ENCODE results near the gene CLNK.
"Not testable (repeated sequence)": the region's sequence is repeated elsewhere in the genome, so short reads cannot be mapped to it uniquely, and the experiment has no call there.

CLNK gene

DNA sequence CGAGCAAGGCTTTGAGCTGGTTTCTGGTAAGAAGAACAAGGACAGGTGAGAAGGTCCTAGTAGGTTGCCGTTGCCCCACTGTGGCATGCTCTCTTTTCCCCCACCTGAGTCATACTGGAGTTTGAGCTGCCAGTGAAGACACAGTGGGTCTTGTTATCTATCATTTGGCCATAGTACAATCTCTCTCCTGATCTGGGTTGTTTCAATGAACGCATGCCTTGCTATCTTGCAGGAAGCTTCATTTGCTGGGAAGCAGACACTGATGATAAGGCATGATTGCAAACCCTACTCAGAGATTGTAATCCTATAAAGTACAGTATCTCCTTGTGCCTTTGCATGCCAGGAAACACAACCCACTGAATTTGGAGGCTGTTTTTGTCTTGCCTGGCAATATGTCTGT, 77.4 kb downstream of the CLNK start:
- DNase-seq: no peak

DNA sequence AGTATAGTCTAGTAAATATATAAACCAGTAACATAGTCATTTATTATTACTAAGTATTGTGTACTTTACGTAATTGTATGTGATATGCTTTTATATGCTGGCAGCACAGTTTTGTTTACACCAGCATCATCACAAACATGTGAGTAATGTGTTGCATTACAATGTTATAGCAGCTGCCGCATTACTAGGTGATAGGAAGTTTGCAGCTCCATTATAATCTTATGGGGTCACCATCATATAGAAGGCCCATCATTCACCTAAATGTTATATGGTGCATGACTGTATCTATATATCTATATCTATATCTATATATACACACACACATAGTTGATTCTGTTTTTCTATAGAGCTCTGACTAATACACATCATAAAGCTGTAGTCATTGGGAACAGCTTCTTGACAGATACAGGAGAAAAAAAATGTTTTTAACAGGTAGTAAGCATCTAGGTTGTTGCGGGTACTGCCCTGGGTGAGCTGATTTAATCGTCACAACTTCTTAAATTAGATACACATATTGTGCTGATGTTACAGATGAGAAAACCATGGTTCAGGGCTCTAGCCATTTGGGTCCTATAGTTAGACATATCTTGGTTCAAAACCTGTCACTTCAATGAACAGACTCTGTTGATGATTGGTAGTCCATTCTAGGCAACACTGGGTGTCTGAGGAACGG, 77.9 kb downstream of the CLNK start:
- DNase-seq: no peak

DNA sequence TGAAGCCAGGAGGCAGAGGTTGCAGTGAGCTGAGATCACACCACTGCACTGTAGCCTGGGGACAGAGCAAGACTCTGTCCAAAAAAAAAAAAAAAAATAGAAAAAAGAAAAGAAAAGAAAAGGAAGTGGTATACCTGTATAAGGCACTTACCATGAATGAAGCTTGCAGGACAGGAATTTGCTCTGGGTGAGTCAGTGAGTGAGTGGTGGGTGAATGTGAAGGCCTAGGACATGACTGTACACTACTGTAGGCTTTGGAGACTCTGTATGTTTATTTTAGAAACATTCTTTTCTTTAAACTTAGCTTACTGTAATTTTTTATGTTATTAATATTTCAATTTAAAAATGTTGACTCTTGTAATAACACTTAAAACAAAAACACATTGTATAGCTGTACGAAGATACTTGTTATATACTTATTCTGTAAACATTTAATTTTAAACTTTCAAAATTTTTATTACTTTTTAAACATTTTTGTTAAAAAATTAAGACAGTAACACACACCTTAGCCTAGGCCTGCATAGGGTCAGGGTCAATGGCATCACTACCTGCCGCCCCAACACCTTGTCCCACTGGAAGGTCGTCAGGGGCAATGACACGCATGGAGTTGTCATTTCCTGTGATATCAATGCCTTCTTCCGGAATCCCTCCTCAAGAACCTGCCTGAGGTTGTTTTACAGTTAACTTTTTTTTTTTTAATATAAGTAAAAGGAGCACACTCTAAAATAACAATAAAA, 78.7 kb downstream of the CLNK start:
- no peak for DNase-seq

DNA sequence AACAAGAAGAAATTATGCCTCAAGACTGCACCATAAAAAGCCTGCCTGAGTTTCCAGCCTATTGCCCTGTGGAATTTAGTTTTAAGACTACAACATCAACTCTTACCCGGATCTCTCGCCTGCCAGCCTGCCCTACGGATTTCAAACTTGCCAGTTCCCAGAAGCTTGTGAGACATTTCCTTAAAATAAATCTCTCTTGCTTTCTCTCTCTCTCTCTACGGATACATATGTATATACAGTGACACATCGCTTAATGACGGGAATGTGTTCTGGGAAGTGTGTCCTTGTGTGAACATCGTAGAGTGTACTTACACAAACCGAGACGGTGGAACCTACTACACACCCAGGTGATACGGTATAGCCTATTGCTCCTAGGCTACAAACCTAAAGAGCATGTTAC, 79.5 kb downstream of the CLNK start:
- no peak for DNase-seq

DNA sequence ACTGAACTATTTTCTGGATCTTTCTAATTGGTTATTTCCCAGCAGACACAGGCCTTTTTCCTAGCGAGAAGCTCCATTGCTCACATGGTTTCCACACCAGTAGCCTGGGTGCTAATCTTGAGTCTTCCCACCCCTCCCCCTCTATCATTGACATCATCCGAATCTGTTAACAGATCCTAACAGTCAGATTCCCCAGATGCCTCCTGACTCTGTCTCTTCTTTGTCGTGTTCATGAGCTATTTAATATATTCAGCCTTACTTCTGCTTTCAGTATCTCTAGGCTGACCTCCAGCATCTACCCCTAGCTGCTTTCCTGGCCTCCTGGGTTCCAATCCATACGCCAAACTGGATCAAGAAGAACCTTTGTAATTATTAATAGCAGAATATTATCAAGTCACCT, 85.0 kb downstream of the CLNK start:
- no peak for DNase-seq

DNA sequence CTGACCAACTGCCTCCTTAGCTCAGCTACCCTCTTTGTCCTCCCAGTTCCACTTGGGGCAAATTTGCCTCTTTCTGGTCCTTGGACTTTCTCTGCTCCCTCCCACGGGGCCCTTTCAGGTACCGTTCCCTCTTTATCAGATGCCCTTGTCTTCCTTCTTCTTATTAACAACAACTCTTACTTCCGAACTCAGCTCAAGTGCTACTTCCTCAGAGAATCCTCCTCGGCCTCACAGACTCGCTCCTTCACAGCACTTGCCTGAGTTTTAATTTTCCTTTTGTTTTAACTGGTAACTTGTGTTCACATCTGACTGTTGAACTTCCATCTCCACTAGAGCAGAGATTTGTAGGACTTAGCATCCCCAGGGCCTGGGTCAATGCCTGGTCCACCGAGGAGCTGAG, 85.7 kb downstream of the CLNK start:
- DNase-seq: no peak

DNA sequence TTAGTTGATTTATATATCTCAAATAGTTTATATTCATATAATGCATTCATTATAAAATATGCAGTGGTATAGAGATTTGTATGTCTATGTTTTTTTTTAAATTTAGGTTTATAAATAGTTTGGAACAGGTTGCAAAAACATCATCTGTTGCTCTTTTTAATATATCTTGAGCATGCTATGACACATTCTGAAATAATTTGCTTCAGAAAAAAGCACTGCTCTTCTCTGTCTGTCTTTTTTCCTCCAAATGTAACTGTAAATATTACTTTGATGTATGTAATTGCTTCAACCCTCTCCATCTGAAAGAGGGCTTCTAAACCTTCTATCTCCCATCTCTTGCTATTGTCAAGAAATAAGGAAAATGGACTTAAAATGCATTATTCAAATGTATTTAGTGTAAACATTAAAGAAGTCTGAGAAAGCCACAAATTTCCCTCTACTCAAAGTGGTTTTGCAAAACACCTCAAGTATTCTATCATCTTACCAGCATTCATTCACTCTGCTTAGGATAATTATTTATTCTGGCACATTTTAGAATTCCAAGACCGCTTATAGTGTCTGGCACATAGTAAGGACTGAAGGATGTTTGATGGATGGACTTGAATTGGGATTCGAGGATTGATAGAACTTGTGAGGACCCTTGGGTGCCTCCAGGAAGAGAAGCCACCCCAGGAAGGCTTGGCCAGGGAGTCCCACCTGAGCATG, 87.8 kb downstream of the CLNK start:
- no peak for DNase-seq

DNA sequence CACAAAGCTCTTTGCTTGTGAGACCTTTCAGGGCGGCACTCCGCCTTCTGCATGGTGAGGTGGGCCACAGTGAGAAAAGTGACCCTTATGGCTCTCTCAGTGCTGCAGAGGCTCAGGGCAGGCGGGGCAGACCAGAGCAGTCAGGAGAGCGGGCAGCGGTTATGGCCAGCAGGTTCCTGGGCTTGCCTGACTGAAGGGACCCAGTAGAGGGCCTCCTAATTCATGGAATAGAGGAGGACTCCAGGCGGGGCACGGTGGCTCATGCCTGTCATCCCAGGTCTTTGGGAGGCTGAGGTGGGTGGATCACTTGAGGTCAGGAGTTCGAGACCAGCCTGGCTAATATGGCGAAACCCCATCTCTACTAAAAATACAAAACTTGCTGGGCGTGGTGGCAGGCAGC, 91.4 kb downstream of the CLNK start:
- DNase-seq: no peak

DNA sequence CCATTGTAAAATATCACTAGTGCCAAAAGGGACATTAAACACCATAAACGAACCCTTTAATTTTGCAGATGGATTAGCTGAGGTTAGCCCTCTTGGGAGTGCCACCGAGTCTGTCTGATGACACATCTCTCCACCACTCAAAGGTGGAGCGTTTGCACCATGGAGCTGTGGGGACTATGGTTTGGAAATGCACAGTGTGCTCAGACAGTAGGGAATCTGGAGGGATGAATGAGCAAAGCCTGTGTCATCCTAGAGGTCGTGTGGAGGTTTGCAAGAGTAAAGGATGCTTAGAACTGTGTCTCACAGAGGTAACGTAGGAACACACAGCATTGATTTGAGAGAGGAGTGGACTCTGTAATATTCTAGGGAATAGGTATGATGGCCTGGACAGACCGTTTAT, 93.7 kb downstream of the CLNK start:
- no peak for DNase-seq

DNA sequence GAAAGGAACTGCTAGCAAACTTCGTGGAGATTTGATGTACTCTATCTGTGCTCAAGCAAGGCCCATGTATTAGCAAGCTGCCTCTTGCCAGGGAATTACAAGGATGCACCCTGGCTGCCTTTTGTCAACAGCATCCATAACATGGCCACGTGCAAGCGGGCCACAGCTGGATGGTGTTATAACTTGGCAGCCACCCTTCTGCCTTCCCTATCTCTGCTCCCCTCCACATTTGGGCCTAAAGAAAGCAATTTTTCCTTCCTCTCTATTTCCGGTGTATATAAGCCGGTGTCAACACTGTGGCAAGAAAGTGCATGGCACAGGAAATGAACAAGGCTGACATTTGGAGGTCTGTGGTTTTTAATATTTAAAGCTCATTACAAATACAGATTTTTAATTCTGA, 94.8 kb downstream of the CLNK start:
- DNase-seq: no peak

DNA sequence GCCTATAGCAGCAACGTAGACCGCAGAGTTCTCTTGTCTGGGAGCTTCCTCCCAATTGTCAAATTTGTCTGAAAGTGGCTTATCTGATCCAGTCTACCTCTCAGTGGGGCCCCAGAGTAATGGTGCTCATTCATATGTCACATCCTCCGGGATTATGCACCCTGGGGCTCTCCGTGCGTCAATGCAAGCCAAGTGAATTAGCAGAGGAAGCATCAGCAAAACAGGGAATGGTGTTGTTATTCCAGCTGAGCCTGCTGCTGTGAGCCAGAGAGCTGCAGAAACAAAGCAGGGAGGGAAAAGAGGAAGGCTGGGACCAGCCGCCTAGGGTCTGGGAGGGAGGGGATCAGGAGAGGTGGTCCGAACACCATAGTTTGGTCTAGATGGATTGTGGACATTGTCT, 95.2 kb downstream of the CLNK start:
- no peak for DNase-seq

DNA sequence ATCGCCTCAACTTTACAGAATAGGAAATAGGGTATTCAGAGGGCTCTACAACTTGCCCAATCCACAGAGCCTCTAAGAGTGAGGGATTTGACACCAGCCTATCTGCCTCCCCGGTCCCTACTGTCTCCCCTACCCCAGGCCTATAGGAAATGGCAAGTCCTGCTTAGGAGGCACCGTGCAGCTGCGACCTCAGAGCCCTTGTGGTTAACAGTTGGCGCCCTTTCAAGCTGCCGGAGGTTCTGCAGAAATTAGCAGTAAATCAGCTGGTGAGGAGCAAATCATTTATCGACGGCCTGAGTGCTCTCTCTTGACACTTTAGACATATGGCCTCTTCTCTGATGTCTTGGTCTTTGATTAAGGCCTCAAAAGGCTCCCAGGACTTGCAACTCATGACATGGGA, 96.9 kb downstream of the CLNK start:
- no peak for DNase-seq

DNA sequence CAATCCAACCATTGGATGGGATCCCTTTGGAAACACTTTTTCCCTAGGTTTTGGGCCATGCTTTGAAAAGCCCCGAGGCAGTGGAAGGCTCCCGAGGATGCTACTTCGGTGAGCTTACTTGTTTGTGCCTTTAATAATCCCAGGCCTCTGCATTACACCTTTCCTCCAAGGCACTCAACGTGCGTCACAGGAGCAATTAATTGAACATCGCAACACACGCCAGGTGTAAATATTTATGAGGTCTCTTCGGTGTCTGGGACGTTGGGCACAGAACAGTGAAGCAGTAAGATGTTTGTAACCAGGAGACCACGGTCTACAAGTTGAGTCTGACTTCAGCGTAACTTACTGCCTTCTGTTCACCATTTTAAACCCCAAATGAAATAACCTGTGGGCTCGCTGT, 97.3 kb downstream of the CLNK start:
- no peak for DNase-seq

DNA sequence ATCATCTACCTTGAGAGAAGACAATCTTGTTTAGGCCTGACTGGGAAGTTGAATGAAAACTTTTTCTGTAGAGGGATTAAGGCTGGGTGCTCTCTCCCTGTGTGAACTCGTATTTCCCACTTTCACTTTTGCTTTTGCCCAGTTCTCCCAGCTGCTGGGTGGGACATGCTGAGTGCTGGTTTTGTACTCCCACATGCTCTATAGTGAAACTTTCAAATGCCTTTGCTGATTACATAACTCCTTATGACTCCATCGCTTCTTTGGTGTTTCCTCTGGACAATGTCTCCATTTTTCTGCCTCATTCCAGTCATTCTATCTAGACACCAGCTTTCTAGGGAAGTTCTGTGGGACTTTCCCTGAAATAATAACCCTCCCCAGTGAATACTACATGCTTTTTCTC, 100.5 kb downstream of the CLNK start:
- no peak for DNase-seq

DNA sequence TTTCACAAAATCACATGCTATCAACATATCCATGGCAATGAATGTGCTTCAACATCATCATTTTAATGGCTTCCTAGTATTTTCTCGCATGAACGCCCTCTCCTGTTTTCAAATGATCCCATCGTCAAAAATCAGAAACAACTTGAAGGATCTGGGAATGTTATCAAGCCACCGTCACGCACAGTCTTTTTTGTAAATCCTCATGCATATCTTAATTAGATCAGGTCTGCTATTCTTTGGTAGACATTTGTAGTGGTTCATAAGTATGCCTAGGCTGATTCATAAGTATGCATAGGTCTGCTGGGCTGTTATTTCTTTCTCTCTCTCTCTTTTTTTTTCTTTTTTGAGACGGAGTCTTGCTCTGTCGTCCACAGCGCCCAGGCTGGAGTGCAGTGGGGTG, 101.6 kb downstream of the CLNK start:
- no peak for DNase-seq

DNA sequence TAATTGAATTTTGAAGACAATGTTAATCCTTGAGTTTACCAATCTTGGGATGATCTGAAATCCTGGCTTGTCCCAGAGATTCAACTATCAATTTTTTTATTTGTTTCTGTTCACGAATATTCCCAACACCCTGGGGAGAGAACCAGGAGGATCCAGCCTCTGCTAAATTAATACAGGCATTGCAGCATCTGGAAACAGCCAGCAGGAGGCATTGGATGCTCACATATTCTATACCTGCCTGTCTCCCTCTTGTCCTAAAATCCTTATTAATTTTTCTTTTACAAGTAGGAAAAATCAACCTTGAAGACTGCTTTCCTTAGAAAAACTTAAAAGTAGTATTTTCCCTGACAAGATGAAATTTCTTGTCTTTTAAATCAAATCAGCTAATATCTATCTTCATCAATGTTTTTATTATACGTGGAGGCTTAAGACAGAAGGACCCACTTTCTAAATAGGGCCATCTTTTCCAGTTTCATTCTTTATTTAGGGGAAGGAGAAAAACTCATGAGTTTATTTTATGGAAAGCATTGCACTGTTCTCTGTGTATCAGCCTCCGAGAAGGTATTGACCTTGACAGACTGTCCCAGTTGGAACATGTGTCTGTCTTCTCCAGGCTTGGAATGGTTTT, 102.4 kb downstream of the CLNK start:
- no peak for DNase-seq

DNA sequence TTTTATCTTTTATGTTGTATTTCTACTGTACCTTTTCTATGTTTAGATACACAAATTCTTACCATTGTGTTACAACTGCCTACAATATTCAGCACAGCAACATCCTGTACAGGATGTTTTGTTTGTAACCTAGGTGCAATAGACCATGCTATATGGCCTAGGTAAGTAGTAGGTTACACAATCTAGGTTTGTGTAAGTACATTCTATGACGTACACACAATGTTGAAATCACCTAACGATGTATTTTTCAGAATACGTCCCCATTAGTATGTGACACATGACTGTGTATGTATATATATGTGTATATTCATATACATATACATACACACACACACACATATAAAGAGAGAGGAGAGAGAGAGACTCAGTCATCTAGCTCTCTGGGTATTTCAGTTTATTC, 103.5 kb downstream of the CLNK start:
- DNase-seq: no peak

DNA sequence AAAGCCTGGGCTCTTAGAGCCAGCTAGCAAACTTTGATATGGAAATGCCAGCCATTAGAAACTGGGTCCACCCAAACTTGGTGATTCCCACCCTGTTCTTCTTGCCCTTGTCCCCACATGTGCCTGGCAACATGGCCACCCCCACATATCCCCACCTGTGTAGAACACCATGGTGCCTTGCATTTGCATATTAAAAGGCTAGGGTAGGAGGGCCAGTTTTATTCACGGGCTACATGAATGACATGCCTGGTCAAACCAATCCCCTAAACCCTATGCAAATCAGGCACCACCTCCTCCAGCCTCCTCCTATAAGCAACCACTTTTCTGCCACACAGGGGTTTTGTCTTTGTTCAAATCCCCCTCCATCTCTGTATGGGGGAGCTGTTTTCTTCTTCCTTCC, 104.9 kb downstream of the CLNK start:
- no peak for DNase-seq

DNA sequence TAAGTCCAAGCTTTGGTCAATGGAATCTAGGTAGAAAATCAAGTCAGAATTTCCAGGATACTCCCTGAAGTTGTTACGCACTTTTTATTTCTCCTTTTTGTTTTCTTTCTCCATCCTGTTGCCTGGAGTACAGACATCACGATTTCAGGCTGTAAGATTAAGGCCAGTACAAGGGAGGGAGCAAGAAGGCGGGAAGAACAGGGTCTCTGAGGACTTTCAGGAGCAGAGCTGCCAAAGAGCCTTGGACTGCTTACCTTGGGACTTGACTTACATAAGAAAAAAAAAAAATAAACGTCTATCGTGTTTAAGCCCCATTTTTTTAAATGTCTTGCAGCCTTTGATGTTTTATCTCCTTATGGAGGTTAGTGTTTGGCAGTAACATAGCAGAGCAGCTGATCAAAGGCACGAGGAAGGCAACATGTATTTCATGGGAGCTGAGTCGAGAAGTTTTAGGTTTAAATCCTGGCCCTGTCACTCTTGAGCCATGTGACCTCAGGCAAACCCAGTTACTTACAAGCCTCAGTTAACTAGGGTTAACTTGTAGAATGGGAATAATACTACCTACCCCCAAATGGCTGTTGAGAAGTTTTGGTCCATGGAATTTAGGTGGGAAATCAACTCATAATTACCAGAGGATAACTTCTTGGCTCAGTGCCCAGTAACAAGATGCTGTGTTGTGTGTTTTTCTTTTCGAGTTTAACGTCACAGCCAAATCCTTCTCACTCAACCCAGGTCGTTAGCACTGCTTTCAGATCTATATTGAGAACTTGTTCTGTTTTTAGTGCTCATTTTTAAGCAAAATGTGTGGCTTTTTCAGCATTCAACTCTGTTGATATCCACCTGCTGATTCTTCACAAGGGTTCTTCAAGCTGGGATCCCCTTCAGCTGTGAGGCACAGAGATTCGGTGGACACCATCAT, 106.8 kb downstream of the CLNK start:
- no peak for DNase-seq

DNA sequence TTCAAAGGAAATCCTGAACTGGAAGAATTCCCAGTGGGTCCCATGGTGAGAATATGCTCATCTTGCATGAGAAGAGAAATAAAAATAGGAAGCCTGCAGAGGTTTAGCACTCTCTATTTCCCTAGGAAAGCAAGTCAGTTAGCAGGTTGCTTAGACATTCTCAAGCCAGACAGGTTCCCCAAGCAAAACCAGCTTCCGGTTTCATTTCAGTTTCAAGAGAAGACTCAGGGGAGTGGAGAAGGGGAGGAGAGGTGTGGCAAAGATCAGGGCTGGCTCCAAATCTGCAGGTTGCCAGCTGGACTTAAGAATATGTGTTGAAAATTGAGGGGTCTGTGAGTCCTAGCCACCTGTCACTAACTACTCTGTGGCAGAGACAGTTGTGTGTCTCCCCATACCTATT, 107.5 kb downstream of the CLNK start:
- DNase-seq: no peak

DNA sequence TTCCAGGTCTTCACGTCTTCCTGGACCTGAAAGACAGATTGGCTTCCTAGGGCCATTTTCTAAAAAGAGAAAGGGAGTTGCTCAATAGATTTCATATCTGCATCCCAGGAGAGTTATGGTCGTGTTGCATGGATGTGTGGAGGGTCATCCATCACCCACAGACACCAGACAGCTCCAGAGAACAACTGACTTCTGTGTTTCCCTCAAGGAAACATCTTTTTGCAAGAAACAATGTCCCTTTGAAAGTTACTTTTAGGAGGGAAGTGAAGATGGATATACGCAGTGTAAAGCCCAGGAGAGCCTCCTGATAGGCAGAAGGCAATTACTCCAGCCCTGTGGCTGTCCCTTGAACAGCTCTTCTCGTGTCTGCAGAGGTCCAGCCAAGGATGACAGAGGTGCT, 108.3 kb downstream of the CLNK start:
- DNase-seq: no peak

DNA sequence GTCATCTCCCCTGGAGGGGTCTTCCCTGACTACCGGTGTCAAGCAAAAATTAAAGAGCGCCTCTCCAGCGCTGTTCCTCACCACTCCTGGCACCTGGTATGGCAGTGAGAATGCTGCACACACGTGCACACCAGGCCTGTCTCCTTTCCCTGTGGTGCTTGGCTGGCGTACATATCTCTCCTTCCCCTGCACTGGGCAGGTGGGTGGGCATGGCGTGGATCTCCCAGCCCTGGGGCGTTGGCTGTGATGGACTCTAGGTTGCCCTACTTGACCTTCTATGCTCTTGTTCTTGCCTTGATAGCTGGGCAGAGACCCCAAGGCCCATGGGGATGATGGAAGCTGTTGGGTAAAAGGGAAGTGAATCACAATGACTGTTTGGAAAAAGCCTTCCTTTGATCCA, 109.2 kb downstream of the CLNK start:
- no peak for DNase-seq

DNA sequence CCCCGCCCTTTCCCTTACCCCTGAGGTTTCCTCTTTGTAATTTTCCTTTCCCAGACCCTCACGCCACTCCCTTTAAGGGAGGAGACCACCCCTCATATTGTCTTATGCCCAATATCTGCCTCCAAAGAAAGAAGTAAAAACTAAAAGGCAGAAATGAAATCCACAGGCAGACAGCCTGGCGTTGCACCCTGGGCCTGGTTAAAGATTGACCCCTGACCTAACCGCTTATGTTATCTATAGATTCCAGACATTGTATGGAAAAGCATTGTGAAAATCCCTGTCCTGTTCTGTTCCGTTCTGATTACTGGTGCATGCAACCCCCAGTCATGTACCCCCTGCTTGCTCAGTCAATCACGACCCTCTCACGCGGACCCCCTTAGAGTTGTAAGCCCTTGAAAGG, 110.0 kb downstream of the CLNK start:
- DNase-seq: not testable (repeated sequence)
